DMS53 treated with DMSO at 0.1 percent for 48 hours (cell line): ENCODE data around the gene GALNT18.
A peak's percentile ranks its signal among the peaks of the same experiment; 100 is the strongest.

ENCODE experiments used
- DNase-seq: peaks from one replicate; lab custom pipeline; 2025; ENCODE audit not compliant: unreplicated experiment; lab: John Stamatoyannopoulos, UW

GALNT18 gene

GRCh38 chr11:11502263-11502861, 119.4 kb downstream of the GALNT18 start:
- peak; percentile 44 for DNase-seq

- DNase-seq, result no peak
Observed at GRCh38 chr11:11501546-11502262, 120.1 kb downstream of the GALNT18 start.

- no peak for DNase-seq
Observed at GRCh38 chr11:11500744-11501487, 120.9 kb downstream of the GALNT18 start.

- no peak for DNase-seq
Observed at GRCh38 chr11:11499300-11499699, 122.5 kb downstream of the GALNT18 start.

GRCh38 chr11:11498195-11498594, 123.6 kb downstream of the GALNT18 start:
- DNase-seq, result no peak

- no peak for DNase-seq
Observed at GRCh38 chr11:11496879-11497278, 124.9 kb downstream of the GALNT18 start.

- DNase-seq, result no peak
Observed at GRCh38 chr11:11494348-11494747, 127.5 kb downstream of the GALNT18 start.

- DNase-seq, result no peak
Observed at GRCh38 chr11:11493698-11494097, 128.1 kb downstream of the GALNT18 start.

- no peak for DNase-seq
Observed at GRCh38 chr11:11491589-11491988, 130.2 kb downstream of the GALNT18 start.

- DNase-seq, result no peak
Observed at GRCh38 chr11:11491014-11491413, 130.8 kb downstream of the GALNT18 start.

GRCh38 chr11:11486423-11486822, 135.4 kb downstream of the GALNT18 start:
- DNase-seq, result no peak

GRCh38 chr11:11486002-11486401, 135.8 kb downstream of the GALNT18 start:
- DNase-seq, result no peak

- DNase-seq, result no peak
Observed at GRCh38 chr11:11483627-11484026, 138.2 kb downstream of the GALNT18 start.

- DNase-seq, result no peak
Observed at GRCh38 chr11:11482730-11483129, 139.1 kb downstream of the GALNT18 start.

- no peak for DNase-seq
Observed at GRCh38 chr11:11481371-11481770, 140.4 kb downstream of the GALNT18 start.

GRCh38 chr11:11480971-11481370, 140.8 kb downstream of the GALNT18 start:
- DNase-seq, result no peak

- DNase-seq, result no peak
Observed at GRCh38 chr11:11478687-11479086, 143.1 kb downstream of the GALNT18 start.

GRCh38 chr11:11477695-11478420, 143.9 kb downstream of the GALNT18 start:
- no peak for DNase-seq

GRCh38 chr11:11476971-11477645, 144.7 kb downstream of the GALNT18 start:
- DNase-seq, result no peak

GRCh38 chr11:11476499-11476898, 145.3 kb downstream of the GALNT18 start:
- DNase-seq, result no peak

- no peak for DNase-seq
Observed at GRCh38 chr11:11472106-11472505, 149.7 kb downstream of the GALNT18 start.
